ENCODE measurements around the gene PACSIN2. TPM values are rescaled to one million over a fixed set of nuclear protein-coding genes. Genes with fewer than 3 reads are reported as not detected.

PACSIN2 gene
- total and polyA plus RNA-seq, 7 donors = 44.2 to 126 (median 52.3) TPM

DNA sequence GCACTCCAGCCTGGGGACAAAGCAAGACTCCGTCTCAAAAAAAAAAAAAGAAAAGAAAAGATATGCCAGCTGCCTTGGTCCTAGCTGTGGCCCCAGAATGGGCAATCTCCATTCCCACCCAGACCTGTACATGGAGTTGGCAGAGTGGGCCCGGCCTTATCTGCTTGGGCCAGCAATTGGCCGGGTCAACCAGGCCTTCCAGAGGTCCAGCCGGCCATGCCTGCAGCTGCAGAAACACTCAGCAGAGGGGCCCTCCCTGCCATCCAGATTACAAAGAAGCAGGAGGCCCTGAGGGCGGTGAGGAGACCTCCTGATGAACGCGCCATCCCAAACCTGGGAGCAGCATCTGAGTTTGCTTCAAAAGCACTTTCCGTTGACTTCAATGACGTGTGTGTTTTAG lies 131.0 kb downstream of the PACSIN2 start:
- no peak for DNase-seq
- Histone ChIP-seq H3K36me3 (peaks cover 25 to 98% (median 70%) of the 10 kb centered on the region in 4 donors), H3K27me3 (no peaks in the 10 kb centered on the region), H3K27ac (no peak overlapping the region), H3K4me3 (no peak overlapping the region), H3K9me3 (no peaks in the 10 kb centered on the region), H3K4me1 (peaks cover 0 to 9% (median 3%) of the 10 kb centered on the region in 4 donors)
- TF ChIP-seq POLR2AphosphoS5 (IDR thresholded peaks at IDR 0.05) (no peak), EP300 (IDR thresholded peaks at IDR 0.05) (no peak), POLR2A (IDR thresholded peaks at IDR 0.05) (no peak)
- TF ChIP-seq, protein P1, sequence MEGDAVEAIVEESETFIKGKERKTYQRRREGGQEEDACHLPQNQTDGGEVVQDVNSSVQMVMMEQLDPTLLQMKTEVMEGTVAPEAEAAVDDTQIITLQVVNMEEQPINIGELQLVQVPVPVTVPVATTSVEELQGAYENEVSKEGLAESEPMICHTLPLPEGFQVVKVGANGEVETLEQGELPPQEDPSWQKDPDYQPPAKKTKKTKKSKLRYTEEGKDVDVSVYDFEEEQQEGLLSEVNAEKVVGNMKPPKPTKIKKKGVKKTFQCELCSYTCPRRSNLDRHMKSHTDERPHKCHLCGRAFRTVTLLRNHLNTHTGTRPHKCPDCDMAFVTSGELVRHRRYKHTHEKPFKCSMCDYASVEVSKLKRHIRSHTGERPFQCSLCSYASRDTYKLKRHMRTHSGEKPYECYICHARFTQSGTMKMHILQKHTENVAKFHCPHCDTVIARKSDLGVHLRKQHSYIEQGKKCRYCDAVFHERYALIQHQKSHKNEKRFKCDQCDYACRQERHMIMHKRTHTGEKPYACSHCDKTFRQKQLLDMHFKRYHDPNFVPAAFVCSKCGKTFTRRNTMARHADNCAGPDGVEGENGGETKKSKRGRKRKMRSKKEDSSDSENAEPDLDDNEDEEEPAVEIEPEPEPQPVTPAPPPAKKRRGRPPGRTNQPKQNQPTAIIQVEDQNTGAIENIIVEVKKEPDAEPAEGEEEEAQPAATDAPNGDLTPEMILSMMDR (IDR thresholded peaks at IDR 0.05) = no peak
- WGBS, 2 donors = 95 to 96% methylated on average over 9 of the region's 9 CpGs
- intact Hi-C loops (cut with DNase I) = no loop called here

DNA sequence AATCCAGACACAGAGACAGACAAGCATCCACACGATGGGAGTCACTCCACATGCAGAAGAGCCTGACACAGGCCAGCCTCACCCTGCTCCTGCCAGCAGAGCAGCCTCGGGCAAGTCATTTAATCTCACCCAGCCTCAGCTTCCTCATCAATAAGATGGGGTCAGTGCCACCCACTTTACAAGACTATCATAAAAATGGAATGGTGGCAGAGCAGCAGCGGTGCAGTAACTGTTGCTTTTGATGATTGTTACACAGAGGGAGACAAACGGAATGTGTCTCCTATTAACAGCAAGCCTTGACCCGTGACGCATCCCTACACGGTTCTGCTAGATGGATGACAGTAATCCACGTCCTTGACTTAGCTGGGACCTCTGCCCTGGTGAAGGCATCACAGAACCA lies 131.8 kb downstream of the PACSIN2 start:
- H3K27ac ChIP-seq = no peak overlapping the region
- H3K27me3 ChIP-seq = no peaks in the 10 kb centered on the region
- H3K36me3 ChIP-seq = peaks cover 29 to 98% (median 70%) of the 10 kb centered on the region in 4 donors
- no peaks in the 10 kb centered on the region for H3K9me3 ChIP-seq
- DNase-seq = no peak
- intact Hi-C loops (cut with DNase I) = no loop called here
- H3K4me3 ChIP-seq = no peak overlapping the region
- WGBS, 2 donors = 55 to 72% methylated on average over 8 of the region's 8 CpGs
- TF ChIP-seq POLR2A (IDR thresholded peaks at IDR 0.05) = no peak
- no peak for TF ChIP-seq POLR2AphosphoS5 (IDR thresholded peaks at IDR 0.05)
- TF ChIP-seq EP300 (IDR thresholded peaks at IDR 0.05) = no peak
- TF ChIP-seq, protein P1 (IDR thresholded peaks at IDR 0.05) = no peak
- peaks cover 0 to 9% (median 3%) of the 10 kb centered on the region in 4 donors for H3K4me1 ChIP-seq

DNA sequence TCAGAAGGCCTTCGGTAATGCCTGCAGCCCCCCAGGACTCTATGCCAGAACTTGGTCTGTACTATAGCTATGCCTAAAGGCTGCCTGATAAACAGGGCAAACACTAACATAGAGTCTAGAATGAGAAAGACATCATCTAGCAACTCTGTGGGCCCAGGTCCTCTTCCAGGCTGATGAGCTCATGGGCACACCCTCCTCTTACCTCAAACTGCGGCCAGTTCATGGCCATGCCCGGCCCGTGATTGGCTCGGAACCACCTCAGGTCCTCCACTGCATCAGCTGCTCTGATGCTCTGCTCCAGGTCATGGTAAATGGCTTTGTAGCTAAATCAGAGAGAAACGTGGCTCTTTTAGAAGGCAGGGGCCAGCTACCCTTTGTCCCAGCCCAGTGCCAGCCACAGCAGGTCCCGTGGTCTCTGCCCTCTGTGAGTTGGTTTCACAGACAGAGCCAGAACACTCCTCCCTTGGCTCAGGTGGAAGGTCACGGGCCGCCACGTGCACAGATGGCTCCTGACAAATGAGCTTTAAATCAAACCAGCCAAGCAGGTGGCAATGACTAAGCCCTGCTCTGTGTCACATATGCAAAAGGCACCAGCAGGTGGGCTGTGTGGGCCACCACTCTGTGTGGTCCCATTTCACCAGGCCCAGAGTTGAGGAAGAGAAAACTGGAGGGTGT lies 132.8 kb downstream of the PACSIN2 start:
- Histone ChIP-seq H3K27me3 (no peaks in the 10 kb centered on the region), H3K27ac (peak overlapping the region in 1 of 4 donors; percentile 1), H3K9me3 (no peaks in the 10 kb centered on the region), H3K4me1 (peaks cover 0 to 9% (median 3%) of the 10 kb centered on the region in 4 donors), H3K36me3 (peaks cover 32 to 98% (median 75%) of the 10 kb centered on the region in 4 donors), H3K4me3 (no peak overlapping the region)
- intact Hi-C loops (cut with DNase I) = no loop called here
- TF ChIP-seq POLR2A (IDR thresholded peaks at IDR 0.05) = no peak
- TF ChIP-seq POLR2AphosphoS5 (IDR thresholded peaks at IDR 0.05) = no peak
- TF ChIP-seq, protein P1 (IDR thresholded peaks at IDR 0.05) = no peak
- TF ChIP-seq EP300 (IDR thresholded peaks at IDR 0.05) = no peak
- WGBS, 2 donors = 64 to 70% methylated on average over 10 of the region's 10 CpGs
- no peak for DNase-seq

DNA sequence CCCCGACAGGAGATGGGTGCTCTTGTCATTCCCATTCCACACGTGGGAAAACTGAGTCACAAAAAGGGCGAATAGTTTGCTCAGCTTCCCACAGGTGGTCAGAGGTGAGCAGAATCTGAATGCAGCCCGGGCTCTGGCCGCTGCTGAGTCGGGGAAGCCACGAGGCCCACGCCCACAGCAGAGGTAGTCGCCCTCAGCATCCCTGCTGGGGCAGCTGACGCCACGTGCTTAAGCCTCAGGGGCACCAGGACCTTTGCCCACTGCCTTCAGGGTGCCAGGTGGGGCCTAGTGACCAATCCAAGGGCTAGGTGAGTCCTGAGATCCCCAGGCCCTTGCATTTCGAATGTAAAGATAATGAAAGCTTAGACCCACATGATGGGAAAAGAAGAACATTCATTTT lies 133.7 kb downstream of the PACSIN2 start:
- intact Hi-C loops (cut with DNase I) = no loop called here
- no peak overlapping the region for H3K27ac ChIP-seq
- no peak for DNase-seq
- 92 to 93% methylated on average over 12 of the region's 12 CpGs for whole genome bisulfite sequencing, 2 donors
- TF ChIP-seq, protein P1 (IDR thresholded peaks at IDR 0.05) = no peak
- no peak for TF ChIP-seq POLR2A (IDR thresholded peaks at IDR 0.05)
- TF ChIP-seq POLR2AphosphoS5 (IDR thresholded peaks at IDR 0.05) = no peak
- no peak for TF ChIP-seq EP300 (IDR thresholded peaks at IDR 0.05)
- H3K4me3 ChIP-seq = no peak overlapping the region
- H3K27me3 ChIP-seq = no peaks in the 10 kb centered on the region
- H3K36me3 ChIP-seq = peaks cover 40 to 98% (median 77%) of the 10 kb centered on the region in 4 donors
- peaks cover 0 to 9% (median 3%) of the 10 kb centered on the region in 4 donors for H3K4me1 ChIP-seq
- H3K9me3 ChIP-seq = no peaks in the 10 kb centered on the region

Measured in sigmoid colon (tissue), 7 donors.